ENCODE measurements around the gene AUTS2.

AUTS2 gene

GRCh38 chr7:70383066-70383782, 784.9 kb downstream of the AUTS2 start:
- no peak for DNase-seq (ENCODE audit: low read depth in 2 of 2)

DNA sequence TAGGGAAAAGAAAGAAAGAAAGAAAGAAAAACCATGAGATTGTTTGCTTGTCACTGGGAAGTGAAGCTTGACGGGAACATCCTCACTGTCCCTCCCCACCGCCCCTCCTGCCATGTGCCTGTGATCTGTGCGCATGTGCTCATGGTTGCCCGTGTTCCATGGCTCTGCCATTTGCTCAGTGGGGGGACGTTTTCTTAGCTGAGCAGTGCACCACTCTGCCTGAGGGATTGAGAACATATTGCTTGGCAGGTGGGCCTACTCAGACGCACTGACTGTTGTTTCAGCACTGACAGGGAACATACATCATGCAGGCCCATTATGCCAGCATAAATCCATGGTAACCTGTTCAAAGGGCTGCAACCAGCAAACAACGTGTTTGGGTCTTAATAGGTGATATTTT, 785.7 kb downstream of the AUTS2 start:
- DNase-seq (ENCODE audit: low read depth in 2 of 2) = no peak

- DNase-seq (ENCODE audit: low read depth in 2 of 2) = no peak
These were observed 786.6 kb downstream of the AUTS2 start for GRCh38 chr7:70384891-70385290.

DNA sequence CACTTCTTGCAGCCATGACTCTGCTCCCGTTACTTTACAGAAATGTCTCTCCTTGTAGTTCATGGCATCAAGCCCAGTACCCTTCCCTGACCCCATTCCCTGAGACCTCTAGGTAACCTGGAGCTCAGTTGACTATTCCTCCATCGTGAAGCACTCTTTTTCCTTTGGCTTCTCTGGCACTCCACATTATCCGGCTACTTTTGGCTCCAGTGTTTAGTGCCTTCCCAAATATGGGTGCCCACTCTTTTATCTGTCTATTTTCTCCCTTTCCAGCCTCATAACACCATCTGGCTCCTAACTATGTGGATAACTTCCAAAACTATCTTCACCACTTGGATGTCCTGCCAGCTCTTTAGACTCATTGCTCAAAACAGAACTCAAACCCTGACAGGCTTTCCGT, 788.9 kb downstream of the AUTS2 start:
- no peak for DNase-seq (ENCODE audit: low read depth in 2 of 2)

GRCh38 chr7:70389531-70390151, 791.4 kb downstream of the AUTS2 start:
- no peak for DNase-seq (ENCODE audit: low read depth in 2 of 2)

DNA sequence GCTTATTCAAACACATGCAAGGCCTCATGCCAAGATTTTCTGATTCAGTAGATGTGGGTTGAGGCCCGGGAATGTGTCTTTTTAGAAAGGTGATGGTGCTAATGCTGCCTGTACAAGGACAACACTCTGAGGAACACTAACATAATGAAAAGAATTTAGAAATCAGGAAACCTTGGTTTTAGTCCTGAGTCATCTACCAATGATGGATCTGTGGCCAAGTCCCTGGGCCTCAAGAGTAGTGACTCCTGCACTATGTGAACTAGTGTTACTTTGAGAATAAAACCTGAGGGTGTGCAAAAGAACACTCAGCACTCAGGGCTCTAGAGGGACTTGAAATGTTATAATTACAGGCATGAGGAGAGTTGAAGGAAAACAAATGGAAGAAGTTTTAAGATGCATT, 792.0 kb downstream of the AUTS2 start:
- DNase-seq (ENCODE audit: low read depth in 2 of 2) = no peak

GRCh38 chr7:70392256-70392876, 794.1 kb downstream of the AUTS2 start:
- no peak for DNase-seq (ENCODE audit: low read depth in 2 of 2)

DNA sequence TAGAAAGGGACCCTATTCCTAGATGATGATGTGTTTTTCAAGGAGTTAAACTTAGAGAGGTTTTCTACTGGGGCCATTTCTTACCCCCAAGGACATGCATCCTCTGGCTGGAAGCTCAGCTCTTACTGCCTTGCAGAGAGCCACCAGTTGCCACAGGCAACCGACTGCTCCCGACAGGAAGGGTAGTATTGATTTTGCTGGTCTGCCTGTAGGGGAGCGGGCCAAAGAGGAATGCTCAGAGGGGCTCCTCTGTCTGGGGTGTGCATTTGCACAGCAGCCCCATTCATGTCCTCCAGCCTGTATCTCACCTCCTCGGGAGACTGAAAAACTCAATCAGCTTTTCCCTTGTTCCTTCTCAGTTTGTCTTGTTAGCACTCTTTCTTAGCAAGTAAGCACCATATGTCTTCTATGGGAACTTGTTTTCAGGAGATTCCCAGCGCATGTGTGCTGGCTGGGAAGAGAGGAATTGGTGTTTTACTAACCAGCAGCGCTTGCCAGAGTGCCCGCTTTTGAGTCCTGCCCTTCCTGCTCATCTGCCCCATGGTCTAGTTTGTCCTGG, 794.7 kb downstream of the AUTS2 start:
- DNase-seq (ENCODE audit: low read depth in 2 of 2) = no peak

GRCh38 chr7:70393956-70394355, 795.7 kb downstream of the AUTS2 start:
- DNase-seq (ENCODE audit: low read depth in 2 of 2) = no peak

DNA sequence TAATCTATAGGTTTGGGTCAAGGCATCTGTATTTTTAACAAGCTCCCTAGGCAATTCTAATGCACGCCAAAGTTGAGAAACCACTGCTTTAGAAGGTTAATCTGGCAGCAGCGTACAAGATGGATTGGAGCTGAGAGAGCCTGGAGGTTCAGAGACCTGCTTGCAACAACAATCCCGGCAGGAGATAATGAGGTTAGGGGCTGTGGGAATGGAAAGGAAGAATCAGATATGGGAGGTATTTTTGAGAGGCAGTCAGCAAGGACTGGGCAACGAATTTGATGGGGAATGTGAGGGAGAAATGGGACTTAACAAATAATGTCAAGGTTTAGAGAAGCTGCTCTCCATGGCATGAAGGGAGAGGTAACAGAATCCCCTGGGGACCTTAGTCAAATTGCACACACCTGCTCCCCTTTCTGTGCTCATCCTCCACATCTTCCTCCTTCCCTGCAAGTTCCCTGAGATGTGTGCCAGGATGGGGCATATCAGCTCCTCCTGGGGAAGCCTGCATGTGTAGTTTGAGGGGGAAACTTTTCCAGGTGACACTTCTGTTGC, 802.6 kb downstream of the AUTS2 start:
- DNase-seq (ENCODE audit: low read depth in 2 of 2) = no peak

DNA sequence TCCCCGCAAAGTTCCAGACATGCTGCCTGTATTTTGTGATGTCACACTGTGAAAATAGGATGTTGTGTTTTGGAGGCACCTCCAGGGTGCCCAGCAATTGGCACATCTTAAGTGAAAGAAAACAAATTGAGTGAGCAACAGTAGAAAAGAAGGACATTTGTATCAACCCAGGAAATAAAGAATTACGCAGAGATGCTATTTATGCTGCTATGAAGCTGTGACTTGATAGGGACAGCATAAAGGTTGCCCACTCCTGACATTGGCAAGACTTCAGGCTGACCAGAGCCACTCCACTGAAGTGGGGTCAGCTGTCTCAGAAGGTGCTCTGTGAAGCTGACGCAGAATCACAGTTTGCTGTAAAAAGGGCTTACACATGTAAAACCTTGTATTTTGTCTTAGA, 803.8 kb downstream of the AUTS2 start:
- no peak for DNase-seq (ENCODE audit: low read depth in 2 of 2)

- no peak for DNase-seq (ENCODE audit: low read depth in 2 of 2)
These were observed 807.0 kb downstream of the AUTS2 start for GRCh38 chr7:70405241-70405640.

DNA sequence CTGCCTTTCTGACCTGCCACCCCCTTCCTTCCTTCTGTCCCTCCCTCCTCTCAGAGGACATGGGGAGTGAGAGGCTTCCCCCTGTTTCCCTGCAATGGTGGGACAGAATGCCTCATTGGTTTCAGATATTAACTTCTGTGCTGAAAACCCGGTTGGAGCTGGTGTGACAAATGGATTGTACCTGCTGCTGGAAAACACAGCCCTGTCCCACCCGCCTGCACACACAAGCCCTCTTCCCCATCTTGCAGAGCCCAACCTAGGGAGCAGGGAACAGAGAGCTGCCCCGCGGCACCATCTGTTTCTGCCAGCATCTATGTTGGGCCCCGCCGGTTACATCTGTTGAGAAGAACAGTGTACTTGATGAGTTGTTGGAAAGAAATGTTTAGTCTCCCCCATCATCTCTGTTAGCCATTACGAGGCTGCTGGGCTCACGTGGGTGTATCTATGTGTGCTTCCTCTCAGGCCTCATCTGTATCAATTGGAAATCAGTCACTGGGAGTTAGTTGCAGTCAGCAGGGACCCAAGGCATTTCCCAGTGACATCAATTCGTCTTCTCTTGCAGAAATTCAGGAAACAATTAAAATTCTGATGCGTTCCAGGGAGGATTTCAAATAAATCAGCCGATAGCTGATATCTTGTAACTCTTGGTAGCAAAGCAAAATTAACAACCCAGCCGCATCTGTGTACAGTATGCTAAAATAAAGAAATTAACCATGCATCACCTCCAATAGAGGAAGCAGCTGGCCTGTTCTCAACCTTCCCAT, 808.1 kb downstream of the AUTS2 start:
- DNase-seq (ENCODE audit: low read depth in 2 of 2) = no peak

- DNase-seq (ENCODE audit: low read depth in 2 of 2) = no peak
These were observed 808.6 kb downstream of the AUTS2 start for GRCh38 chr7:70406950-70407209.

- DNase-seq (ENCODE audit: low read depth in 2 of 2) = no peak
These were observed 810.2 kb downstream of the AUTS2 start for GRCh38 chr7:70408477-70408876.

GRCh38 chr7:70408891-70409290, 810.6 kb downstream of the AUTS2 start:
- DNase-seq (ENCODE audit: low read depth in 2 of 2) = no peak

GRCh38 chr7:70410134-70410750, 812.0 kb downstream of the AUTS2 start:
- DNase-seq (ENCODE audit: low read depth in 2 of 2) = no peak

- no peak for DNase-seq (ENCODE audit: low read depth in 2 of 2)
These were observed 816.1 kb downstream of the AUTS2 start for GRCh38 chr7:70414368-70414767.

DNA sequence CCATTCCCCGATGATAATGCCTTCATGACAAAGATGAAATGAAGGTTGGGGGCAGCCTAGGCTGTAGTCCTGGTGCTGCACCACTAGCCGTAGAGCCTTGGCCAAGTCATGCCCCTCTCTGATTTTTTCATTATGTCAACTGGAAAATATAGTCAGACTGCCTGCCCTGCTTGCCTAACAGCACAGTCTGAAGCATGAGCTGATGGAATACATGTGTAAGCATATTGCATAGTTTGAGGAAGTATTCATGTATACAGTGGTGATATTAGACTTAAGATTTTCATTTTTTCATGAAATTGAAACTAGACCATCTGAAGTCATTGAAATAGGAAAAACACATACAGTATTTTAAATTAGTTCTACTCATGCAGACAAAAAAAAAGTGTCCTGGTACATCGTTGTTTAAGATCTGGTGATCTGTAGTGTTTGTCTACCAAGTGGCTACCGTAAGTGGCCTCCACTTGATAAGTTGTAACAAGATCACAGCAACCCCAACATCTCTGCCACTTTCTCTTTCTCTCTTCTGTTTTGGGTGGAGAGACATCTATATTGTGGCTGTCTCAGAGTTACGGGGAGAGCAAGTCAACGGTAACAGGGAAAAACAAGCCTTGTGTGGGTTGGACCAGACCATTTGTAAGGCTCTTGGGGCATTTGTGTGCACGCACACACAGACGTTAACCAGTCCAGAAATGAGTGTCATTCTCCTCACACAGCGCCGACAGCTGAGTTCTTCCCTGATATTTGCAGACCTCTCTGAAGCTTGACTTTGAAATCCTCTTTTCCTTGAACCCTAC, 817.1 kb downstream of the AUTS2 start:
- DNase-seq (ENCODE audit: low read depth in 2 of 2) = no peak

- DNase-seq (ENCODE audit: low read depth in 2 of 2) = no peak
These were observed 818.2 kb downstream of the AUTS2 start for GRCh38 chr7:70416347-70416985.

Measured in stimulated activated CD8-positive, alpha-beta memory T cell treated with anti-CD3 and anti-CD28 coated beads, Interleukin-2, amount 100 ng/mL, for 1 hour (primary cell).